GM18519 (cell line): ENCODE measurements around the gene TSHZ2.
"Not testable (repeated sequence)": the region's sequence is repeated elsewhere in the genome, so short reads cannot be mapped to it uniquely, and the experiment has no call there.

ENCODE experiments used
- ATAC-seq: cut with Tn5 transposase; IDR thresholded peaks from one replicate; pipeline ENCODE4 v1.9.1; 2021; ENCODE audit warnings: mild to moderate bottlenecking, moderate library complexity; ENCODE audit not compliant: unreplicated experiment, low FRiP score

The TSHZ2 gene

GRCh38 chr20:53422039-53422438 lies 449.9 kb downstream of the TSHZ2 start:
- ATAC-seq = no peak

GRCh38 chr20:53423587-53424146 lies 451.5 kb downstream of the TSHZ2 start:
- ATAC-seq = no peak

GRCh38 chr20:53425481-53425880 lies 453.3 kb downstream of the TSHZ2 start:
- ATAC-seq = no peak

- ATAC-seq = no peak
Observed at GRCh38 chr20:53425941-53426340, 453.8 kb downstream of the TSHZ2 start.

- ATAC-seq = no peak
Observed at GRCh38 chr20:53426766-53427312, 454.7 kb downstream of the TSHZ2 start.

- no peak for ATAC-seq
Observed at GRCh38 chr20:53427951-53428350, 455.8 kb downstream of the TSHZ2 start.

- ATAC-seq = no peak
Observed at GRCh38 chr20:53428588-53428987, 456.4 kb downstream of the TSHZ2 start.

- ATAC-seq = no peak
Observed at GRCh38 chr20:53428996-53429395, 456.8 kb downstream of the TSHZ2 start.

- no peak for ATAC-seq
Observed at GRCh38 chr20:53434662-53435061, 462.5 kb downstream of the TSHZ2 start.

GRCh38 chr20:53436927-53437326 lies 464.8 kb downstream of the TSHZ2 start:
- not testable (repeated sequence) for ATAC-seq

- no peak for ATAC-seq
Observed at GRCh38 chr20:53438368-53438767, 466.2 kb downstream of the TSHZ2 start.

- ATAC-seq = no peak
Observed at GRCh38 chr20:53439046-53439445, 466.9 kb downstream of the TSHZ2 start.

- no peak for ATAC-seq
Observed at GRCh38 chr20:53439616-53440015, 467.5 kb downstream of the TSHZ2 start.

- ATAC-seq = no peak
Observed at GRCh38 chr20:53444401-53445149, 472.4 kb downstream of the TSHZ2 start.

- no peak for ATAC-seq
Observed at GRCh38 chr20:53445321-53445731, 473.2 kb downstream of the TSHZ2 start.

GRCh38 chr20:53445932-53446331 lies 473.8 kb downstream of the TSHZ2 start:
- no peak for ATAC-seq

GRCh38 chr20:53447316-53447715 lies 475.2 kb downstream of the TSHZ2 start:
- ATAC-seq = no peak

- ATAC-seq = no peak
Observed at GRCh38 chr20:53448426-53448825, 476.3 kb downstream of the TSHZ2 start.

- ATAC-seq = no peak
Observed at GRCh38 chr20:53448875-53449274, 476.7 kb downstream of the TSHZ2 start.

- no peak for ATAC-seq
Observed at GRCh38 chr20:53453076-53453475, 480.9 kb downstream of the TSHZ2 start.

GRCh38 chr20:53454675-53455276 lies 482.6 kb downstream of the TSHZ2 start:
- no peak for ATAC-seq
